GM12891 (cell line): Measurements from ENCODE around the gene GINS2.

ENCODE experiments used
- DNase-seq: peaks from one replicate; pipeline ENCODE4 v3.0.0; 2011; ENCODE audit warnings: low spot score; ENCODE audit not compliant: insufficient read length
- FAIRE-seq: peaks from 2 replicates; lab custom pipeline; 2011; peaks lifted over from hg19 to GRCh38; lab: Jason Lieb, UNC
- PAX5 ChIP-seq: IDR thresholded peaks from 2 replicates; pipeline ENCODE4 v1.6.1; 2011; ENCODE audit warnings: low read length, moderate library complexity, mild to moderate bottlenecking; ENCODE audit not compliant: insufficient read depth, severe bottlenecking
- POLR2A ChIP-seq: IDR thresholded peaks from 2 replicates; pipeline ENCODE4 v1.6.1; 2011; ENCODE audit warnings: low read depth, low read length, control low read depth
- POLR2AphosphoS5 ChIP-seq: IDR thresholded peaks from 2 replicates; pipeline ENCODE4 v1.6.1; 2011; ENCODE audit warnings: low read depth, low read length, control low read depth
- POU2F2 ChIP-seq: IDR thresholded peaks from 2 replicates; pipeline ENCODE4 v1.6.1; 2011; ENCODE audit warnings: low read depth, mild to moderate bottlenecking, control low read depth, low read length, moderate library complexity
- SPI1 ChIP-seq: IDR thresholded peaks from 2 replicates; pipeline ENCODE4 v1.6.1; 2011; ENCODE audit warnings: low read depth, low read length, control low read depth
- TAF1 ChIP-seq: IDR thresholded peaks from 2 replicates; pipeline ENCODE4 v1.6.1; 2011; ENCODE audit warnings: low read depth, low read length, control low read depth

The GINS2 gene

DNA sequence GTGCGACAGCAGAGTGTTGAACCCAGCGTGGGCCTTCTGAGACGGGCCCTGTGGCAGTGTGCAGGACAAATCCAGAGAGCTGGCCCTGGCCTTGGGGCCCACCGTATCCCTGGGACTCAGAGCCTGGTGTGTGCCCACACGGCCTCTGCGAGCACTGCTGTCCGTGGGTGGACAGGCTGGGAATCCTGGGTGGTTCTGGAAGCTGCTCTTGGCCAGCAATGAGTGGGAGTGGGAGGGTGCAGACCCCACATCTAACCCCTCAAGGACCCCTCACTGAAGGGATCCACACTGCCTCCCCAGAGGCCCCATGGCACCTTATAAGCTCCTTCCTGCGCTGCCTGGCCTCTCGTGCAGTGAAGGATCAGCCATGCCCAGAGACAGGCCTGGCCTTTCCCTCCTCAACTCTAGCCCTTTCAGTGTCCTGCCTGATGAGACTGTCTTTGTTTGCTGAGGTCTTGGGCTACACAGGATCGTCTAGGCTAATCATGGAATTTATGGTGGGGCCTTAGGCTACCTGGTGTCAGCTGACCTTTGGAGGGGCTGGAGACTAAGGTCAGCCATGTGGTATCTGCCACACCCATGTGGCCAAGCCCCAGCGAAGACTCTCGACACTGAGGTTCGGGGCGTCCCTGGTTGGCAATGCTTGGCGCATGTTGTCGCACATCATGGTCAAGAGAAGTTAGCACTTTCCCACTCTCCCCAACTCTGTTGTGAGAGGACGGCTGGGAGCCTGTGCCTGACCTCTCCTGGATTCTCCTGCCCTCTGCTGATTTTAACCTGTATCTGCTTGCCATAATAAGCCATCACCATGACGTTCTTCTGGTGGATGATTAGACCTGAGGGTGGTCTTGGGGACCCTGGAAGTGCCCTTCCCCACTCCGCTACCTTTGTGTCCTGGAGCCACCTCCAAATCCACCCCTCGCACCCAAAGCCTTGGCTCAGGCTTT, 16.4 kb upstream of the GINS2 start:
- TF ChIP-seq SPI1 (no peak), POU2F2 (no peak), POLR2AphosphoS5 (no peak), PAX5 (no peak), TAF1 (no peak), POLR2A (no peak)
- FAIRE-seq (no peak), DNase-seq (no peak)

DNA sequence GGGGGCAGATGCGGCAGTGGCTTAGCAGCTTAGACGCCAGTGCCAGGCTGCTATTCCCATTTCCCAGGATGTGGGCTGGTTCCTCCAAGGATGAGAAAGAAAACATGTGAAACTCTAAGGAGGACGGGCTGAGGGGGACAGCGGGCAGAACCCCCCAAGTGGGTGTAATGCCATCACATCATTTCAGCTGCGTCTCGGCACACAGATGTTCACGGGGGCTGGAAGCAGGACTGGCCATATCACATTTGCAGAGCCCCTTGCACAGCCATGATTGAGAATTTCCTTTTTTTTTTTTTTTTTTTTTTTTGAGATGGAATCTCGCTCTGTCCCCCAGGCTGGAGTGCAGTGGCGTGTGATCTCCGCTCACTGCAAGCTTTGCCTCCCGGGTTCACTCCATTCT, 15.3 kb upstream of the GINS2 start:
- TF ChIP-seq SPI1 (no peak), POLR2A (no peak), POU2F2 (no peak), POLR2AphosphoS5 (no peak), PAX5 (no peak), TAF1 (no peak)
- FAIRE-seq (no peak), DNase-seq (no peak)

DNA sequence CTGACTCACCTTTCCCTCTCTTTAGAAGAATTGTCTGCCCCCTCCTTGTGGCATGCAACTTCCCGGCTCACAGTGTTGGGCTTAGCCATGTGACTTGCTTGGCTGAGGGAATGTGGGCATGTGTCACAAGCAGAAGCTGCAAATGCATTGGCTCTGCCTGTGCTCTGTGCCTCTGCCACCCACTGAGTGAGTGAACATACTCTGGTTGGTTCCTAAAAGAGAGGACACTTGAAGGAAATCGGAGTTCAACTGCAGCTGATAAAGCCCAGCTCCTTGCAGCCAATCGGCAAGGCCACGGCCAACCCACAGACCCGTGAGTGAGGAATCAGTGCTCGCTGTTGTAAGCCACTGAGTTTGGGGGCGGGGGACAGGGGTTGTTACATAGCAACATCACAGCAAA, 10.9 kb upstream of the GINS2 start:
- DNase-seq (no peak), FAIRE-seq (no peak)
- TF ChIP-seq PAX5, result no peak
- TF ChIP-seq TAF1, result no peak
- TF ChIP-seq POLR2A, result no peak
- TF ChIP-seq POLR2AphosphoS5, result no peak
- no peak for TF ChIP-seq SPI1
- no peak for TF ChIP-seq POU2F2

DNA sequence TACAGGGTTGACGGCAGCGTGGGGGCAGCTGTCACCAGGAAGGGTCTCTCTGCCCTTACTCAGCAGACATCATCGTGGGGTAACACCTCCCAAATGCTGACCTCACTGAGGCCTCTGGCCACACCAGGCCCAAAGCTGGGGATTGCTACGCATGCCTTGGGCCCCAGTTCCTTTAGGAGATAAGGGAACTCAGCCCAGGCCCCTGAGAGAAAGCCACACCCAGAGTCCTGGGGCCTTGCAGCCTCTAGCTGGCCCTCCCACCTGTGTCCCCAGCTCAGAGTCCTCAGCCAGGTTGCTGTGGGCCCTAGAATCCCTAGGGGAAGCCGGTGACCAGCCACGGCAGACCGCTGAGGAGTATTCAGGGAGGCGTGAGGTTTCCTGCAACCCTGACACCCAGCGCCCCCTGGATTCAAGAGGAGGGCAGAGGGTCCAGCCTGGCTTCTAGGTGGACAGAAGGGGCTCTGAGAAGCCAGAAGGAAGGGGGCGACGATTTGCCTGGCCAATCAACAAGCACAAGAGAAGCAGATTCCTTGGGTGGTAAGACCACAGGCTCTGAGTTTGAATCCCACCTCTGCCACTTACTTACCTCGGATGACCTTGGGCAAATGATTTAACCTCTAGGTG, 10.3 kb upstream of the GINS2 start:
- no peak for DNase-seq
- FAIRE-seq, result no peak
- TF ChIP-seq TAF1 (no peak), POLR2A (no peak), POU2F2 (no peak), POLR2AphosphoS5 (no peak), SPI1 (no peak), PAX5 (no peak)

DNA sequence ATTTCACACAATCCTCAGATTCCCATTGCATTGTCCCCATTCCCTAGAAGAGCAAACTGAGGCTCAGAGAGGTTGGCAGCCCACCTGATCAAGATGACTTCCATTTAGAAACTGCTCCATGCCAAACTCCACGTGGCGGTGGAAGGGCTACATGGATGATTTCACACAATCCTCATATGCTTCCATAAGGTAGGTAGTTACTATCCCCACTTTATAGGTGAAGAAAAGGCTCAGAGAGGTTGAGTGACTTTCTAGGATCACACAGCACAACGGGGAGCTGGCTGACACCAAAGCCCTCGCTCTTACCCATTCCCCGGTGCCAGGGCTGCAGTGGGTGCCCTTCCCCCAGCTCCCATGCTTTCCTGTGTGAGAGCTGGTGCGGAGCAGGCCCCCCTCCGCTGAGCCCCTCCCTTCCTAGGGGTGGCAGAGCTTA, 9.7 kb upstream of the GINS2 start:
- no peak for TF ChIP-seq SPI1

DNA sequence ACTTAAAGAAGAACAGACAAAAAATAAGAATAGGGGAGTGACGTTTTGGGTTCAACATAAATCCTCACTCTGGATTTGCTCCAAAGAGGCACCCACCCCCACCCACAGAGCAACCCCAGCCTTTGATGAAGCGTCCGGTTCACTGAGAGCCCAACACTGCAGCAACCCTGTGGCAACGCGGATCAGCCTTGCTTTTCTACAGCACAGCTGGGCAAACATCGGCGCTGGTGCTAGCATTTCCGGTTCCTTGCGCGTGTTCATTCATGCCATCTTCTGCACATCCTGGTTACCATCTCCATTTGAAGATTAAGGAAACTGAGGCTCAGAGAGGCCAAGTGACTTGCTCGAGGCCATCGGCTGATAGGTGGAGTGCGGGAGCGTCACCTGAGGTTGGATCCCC, 8.7 kb upstream of the GINS2 start:
- DNase-seq (no peak), FAIRE-seq (no peak)
- TF ChIP-seq POLR2AphosphoS5 (no peak), POLR2A (no peak), POU2F2 (no peak), SPI1 (no peak), PAX5 (no peak), TAF1 (no peak)

More for the DNA sequence above, 9.7 kb upstream of the GINS2 start:
- DNase-seq, result no peak
- no peak for FAIRE-seq

DNA sequence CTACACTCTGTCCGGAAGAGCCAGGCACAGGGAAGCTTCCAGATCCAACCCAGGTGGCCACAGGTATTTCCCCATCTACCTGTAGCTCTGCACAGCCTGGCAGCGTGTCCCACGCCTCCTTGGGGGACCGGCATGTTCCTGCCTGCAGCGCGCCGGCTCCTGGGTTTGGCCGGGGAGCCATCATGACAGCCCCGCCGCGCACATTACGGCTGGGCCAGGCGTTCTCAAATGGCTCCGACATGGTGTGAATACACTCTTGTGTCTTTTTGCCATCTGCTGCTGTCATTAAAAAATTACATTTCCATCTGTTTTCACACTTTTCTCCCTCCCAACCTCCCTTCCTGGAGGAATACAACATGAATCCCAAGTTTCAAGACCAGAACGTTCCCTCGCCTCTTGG, 8.0 kb upstream of the GINS2 start:
- no peak for FAIRE-seq
- DNase-seq, result no peak
- TF ChIP-seq POLR2A (no peak), POU2F2 (no peak), SPI1 (no peak), PAX5 (no peak), POLR2AphosphoS5 (no peak), TAF1 (no peak)

DNA sequence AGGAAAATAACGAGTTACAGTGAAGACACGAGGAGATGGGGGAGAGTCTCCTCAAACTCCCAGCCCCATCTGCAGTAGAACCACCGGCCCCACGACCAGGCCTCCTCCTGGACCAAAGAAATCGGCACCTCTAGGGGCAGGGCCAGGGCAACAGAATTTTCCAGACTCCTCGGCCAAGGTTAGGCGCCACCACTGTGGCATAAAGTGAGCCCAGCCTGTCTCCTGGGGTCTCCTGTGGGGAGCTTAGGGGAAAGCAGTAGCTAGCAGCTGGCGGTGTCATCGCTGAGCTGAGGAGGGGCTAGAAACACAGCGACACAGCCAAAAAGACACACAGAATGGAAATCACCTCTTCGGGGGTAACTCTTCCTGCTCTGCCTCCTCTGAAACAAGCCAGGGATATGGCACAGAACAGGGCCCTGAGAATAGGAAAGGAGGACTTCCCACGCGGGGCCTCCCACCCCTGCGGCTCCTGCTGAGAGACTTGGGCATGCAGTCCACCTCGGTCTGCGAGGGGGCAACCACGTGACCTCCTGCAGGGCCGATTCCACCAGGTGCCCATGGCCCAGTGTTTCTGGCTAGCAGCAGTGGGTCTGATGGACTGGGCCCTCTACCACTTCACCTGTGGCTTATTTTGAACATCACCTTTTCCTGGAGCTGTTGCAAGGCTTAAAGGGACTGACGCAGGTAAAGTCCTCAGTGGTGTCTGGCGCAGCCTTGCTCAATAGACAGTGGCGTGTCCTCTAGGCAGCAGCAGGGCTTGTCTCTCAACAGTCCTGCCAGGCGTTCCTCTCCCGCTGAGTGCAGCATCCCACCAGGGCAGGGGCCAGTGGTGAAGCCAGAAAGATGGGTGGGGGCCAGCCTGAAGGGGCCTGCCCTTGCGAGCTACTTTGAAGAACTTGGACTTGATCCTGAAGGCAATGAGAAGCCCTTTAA, 6.7 kb upstream of the GINS2 start:
- FAIRE-seq, result no peak
- TF ChIP-seq POLR2AphosphoS5 (no peak), POLR2A (no peak), PAX5 (no peak), SPI1 (no peak), TAF1 (no peak), POU2F2 (no peak)
- DNase-seq, result no peak

DNA sequence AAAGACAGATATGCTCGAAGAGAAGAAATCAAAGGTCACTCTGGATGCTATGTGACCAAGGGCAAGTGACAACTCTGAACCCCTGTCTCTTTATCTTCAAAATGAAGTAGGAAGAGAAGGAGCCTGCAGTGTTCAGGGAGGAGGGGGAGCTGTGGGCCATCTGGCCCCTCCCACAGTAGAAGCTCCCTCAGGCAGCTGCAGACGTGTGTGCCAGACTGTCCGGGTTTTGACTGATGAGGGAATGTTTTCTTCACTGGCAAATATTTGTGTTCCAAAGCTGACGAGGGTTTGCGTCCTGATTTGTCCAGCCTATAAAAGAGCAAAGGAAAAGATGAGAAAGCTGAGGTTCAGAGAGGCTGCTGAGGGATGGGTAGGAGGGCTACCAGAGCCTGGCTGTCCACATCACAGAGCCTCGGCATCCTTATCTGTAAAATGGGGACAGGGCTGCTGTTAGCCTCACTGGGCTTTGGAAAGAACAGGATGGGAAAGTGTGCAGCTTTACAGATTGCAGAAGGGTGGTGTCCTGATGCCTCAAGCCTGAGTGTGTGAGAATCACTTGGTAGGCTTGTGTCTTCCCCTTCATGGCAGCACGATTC, 1.8 kb upstream of the GINS2 start:
- DNase-seq, result no peak
- TF ChIP-seq POU2F2 (no peak), POLR2AphosphoS5 (no peak), TAF1 (no peak), POLR2A (no peak), SPI1 (no peak), PAX5 (no peak)
- no peak for FAIRE-seq
